Endothelial cell of umbilical vein (primary cell): Measurements from ENCODE around the gene ZFPM1. TPM values are rescaled to one million over a fixed set of nuclear protein-coding genes. Genes with fewer than 3 reads are reported as not detected.

Experiments
- BruUV-seq: library from RNA; stranded (reverse); fragments of 400-500 nt; replicated peaks from 2 replicates; lab custom pipeline; 2021; lab: Mats Ljungman, UMichigan
- CTCF ChIA-PET: fragments of 300-600, 350-600 bp; sonication (Branson Sonifier 250); formaldehyde crosslinking; loops from one replicate; lab custom pipeline; 2021; ENCODE audit warnings: antibody characterized with exemption, inconsistent platforms; lab: Charles Lee
- POLR2A ChIA-PET: fragments of 300-600, 350-600 bp; sonication (Branson Sonifier 250); formaldehyde crosslinking; loops from one replicate; lab custom pipeline; 2021; ENCODE audit warnings: antibody characterized with exemption, inconsistent platforms; lab: Charles Lee
- DNase-seq: peaks from one replicate; pipeline ENCODE4 v3.0.0-alpha.2; 2011; ENCODE audit warnings: low read depth, low spot score
- FAIRE-seq: peaks from 2 replicates; lab custom pipeline; 2011; peaks lifted over from hg19 to GRCh38; lab: Jason Lieb, UNC
- H2AFZ ChIP-seq: 2 replicates; pipeline ENCODE4 v1.6.0; 2012; ENCODE audit warnings: low read depth, low read length, control low read depth, inconsistent platforms
- H3K27ac ChIP-seq: 2 replicates; pipeline ENCODE4 v1.5.1; 2011; ENCODE audit warnings: low read depth, mild to moderate bottlenecking, control low read depth, low read length, moderate library complexity; ENCODE audit not compliant: insufficient read depth
- H3K27me3 ChIP-seq, 2 experiments: 2 replicates each; pipeline versions ENCODE4 v1.6.0 to v1.6.1; 2011; ENCODE audit warnings: low read length in 2 of 2, mixed read lengths in 1 of 2; ENCODE audit not compliant: control insufficient read depth in 2 of 2, insufficient read depth in 2 of 2
- H3K36me3 ChIP-seq, 2 experiments: 2 replicates in 1 of 2; 3 replicates in 1 of 2; pipeline ENCODE4 v1.5.1; 2011; ENCODE audit warnings: low read length in 2 of 2, mild to moderate bottlenecking in 1 of 2, moderate library complexity in 1 of 2; ENCODE audit not compliant: control insufficient read depth in 2 of 2, insufficient read depth in 2 of 2; ENCODE audit errors: extremely low read depth in 1 of 2
- H3K4me1 ChIP-seq: 3 replicates; pipeline ENCODE4 v1.5.1; 2011; ENCODE audit warnings: mild to moderate bottlenecking, low read length; ENCODE audit not compliant: control insufficient read depth, insufficient read depth; ENCODE audit errors: extremely low read depth
- H3K4me2 ChIP-seq: 2 replicates; pipeline ENCODE4 v1.6.1; 2011; ENCODE audit warnings: low read length, control low read depth, mixed read lengths; ENCODE audit not compliant: insufficient read depth
- H3K4me3 ChIP-seq, 3 experiments: fragments of 200-600 bp in 1 of 3; sonication (generic), shearing (Covaris generic) in 1 of 3; replicated peaks in 1 of 3; 2 replicates each; pipeline ENCODE4 v1.5.1; 2011 to 2016; ENCODE audit warnings: control low read depth in 3 of 3, low read length in 3 of 3, mild to moderate bottlenecking in 2 of 3, inconsistent platforms in 1 of 3, low read depth in 1 of 3, moderate library complexity in 1 of 3; ENCODE audit not compliant: insufficient read depth in 1 of 3
- H3K79me2 ChIP-seq: 2 replicates; pipeline ENCODE4 v1.6.0; 2012; ENCODE audit warnings: low read length, inconsistent platforms; ENCODE audit not compliant: control insufficient read depth, insufficient read depth
- H3K9ac ChIP-seq: replicated peaks from 2 replicates; pipeline ENCODE3; 2011; ENCODE audit warnings: low read length, control low read depth; ENCODE audit not compliant: insufficient read depth; ENCODE audit errors: extremely low read depth
- H3K9me1 ChIP-seq: replicated peaks from 3 replicates; pipeline ENCODE4 v1.6.0; 2011; ENCODE audit warnings: mild to moderate bottlenecking, low read length; ENCODE audit not compliant: control insufficient read depth, insufficient read depth; ENCODE audit errors: extremely low read depth
- H3K9me3 ChIP-seq: replicated peaks from 2 replicates; pipeline ENCODE4 v1.5.1; 2012; ENCODE audit warnings: low read length, inconsistent platforms; ENCODE audit not compliant: control insufficient read depth, insufficient read depth
- H4K20me1 ChIP-seq: replicated peaks from 2 replicates; pipeline ENCODE3; 2011; ENCODE audit warnings: mild to moderate bottlenecking, low read length; ENCODE audit not compliant: control insufficient read depth, insufficient read depth; ENCODE audit errors: extremely low read depth
- CTCF ChIP-seq, 2 donors: IDR thresholded peaks; 1 replicate in 1 of 2; 2 replicates in 1 of 2; pipeline ENCODE4 v1.5.1; 2011; ENCODE audit warnings: low read length in 2 of 2, mild to moderate bottlenecking in 2 of 2, moderate library complexity in 2 of 2, control low read depth in 1 of 2, inconsistent platforms in 1 of 2, low read depth in 1 of 2; ENCODE audit not compliant: insufficient read depth in 1 of 2; ENCODE audit errors: extremely low read depth in 1 of 2
- EZH2 ChIP-seq: IDR thresholded peaks from 2 replicates; pipeline ENCODE4 v1.6.1; 2012; ENCODE audit warnings: borderline replicate concordance, low read depth, mild to moderate bottlenecking, moderate library complexity, low read length, inconsistent platforms; ENCODE audit not compliant: severe bottlenecking
- FOS ChIP-seq: IDR thresholded peaks from 2 replicates; pipeline ENCODE4 v1.6.1; 2011; ENCODE audit warnings: mild to moderate bottlenecking, low read length, moderate library complexity, borderline replicate concordance; ENCODE audit not compliant: insufficient read depth
- GATA2 ChIP-seq: IDR thresholded peaks from 2 replicates; pipeline ENCODE4 v1.7.0; 2011; ENCODE audit warnings: low read depth, mild to moderate bottlenecking, moderate library complexity, mixed read lengths, low read length; ENCODE audit not compliant: insufficient read length, insufficient read depth
- JUN ChIP-seq: IDR thresholded peaks from 2 replicates; pipeline ENCODE4 v1.6.1; 2011; ENCODE audit warnings: borderline replicate concordance, low read depth; ENCODE audit not compliant: insufficient read length, insufficient read depth
- MAX ChIP-seq: IDR thresholded peaks from 2 replicates; pipeline ENCODE4 v1.6.1; 2011; ENCODE audit not compliant: insufficient read depth, insufficient read length
- MYC ChIP-seq: IDR thresholded peaks from one replicate; pipeline ENCODE4 v1.6.1; 2011; ENCODE audit warnings: mild to moderate bottlenecking, low read depth, low read length
- POLR2A ChIP-seq: IDR thresholded peaks from 2 replicates; pipeline ENCODE4 v1.6.1; 2012; ENCODE audit warnings: low read depth, mild to moderate bottlenecking, control low read depth, low read length
- POLR2AphosphoS5 ChIP-seq: IDR thresholded peaks from 2 replicates; pipeline ENCODE4 v1.6.1; 2012; ENCODE audit warnings: low read depth, mild to moderate bottlenecking, control low read depth, low read length, moderate library complexity; ENCODE audit not compliant: insufficient read depth
- dilution Hi-C: fragments of 300-500 bp; cut with MboI; formaldehyde crosslinking; loops from one replicate; pipeline ENCODE4 v1.15.0; 2019; ENCODE audit warnings: low sequenced_read_pairs; ENCODE audit not compliant: extremely low pct_ligation_motif_present
- intact Hi-C: fragments of 100-400 bp; cut with micrococcal nuclease; formaldehyde crosslinking; loops from one replicate; pipeline ENCODE4 v1.10.0; 2022
- polyA plus RNA-seq, 4 experiments: library from polyadenylated mRNA; depleted of rRNA in 3 of 4; stranded (reverse) in 3 of 4; unstranded in 1 of 4; fragments of >200 nt; gene quantifications; 2 replicates each; pipeline versions ENCODE4 v1.2.1 to v1.2.3, GENCODE V29; 2011 to 2012; ENCODE audit warnings: missing spikeins in 1 of 4
- total RNA-seq: library from RNA; stranded (reverse); gene quantifications from 2 replicates; pipeline ENCODE4 v1.2.3, GENCODE V29; 2021

The ZFPM1 gene
- total and polyA plus RNA-seq, 2 donors (not counting 3 experiments of a cell fraction or from before 2014, with no cell fraction given) = 0.37 to 7.5 TPM

- Histone ChIP-seq H3K9me3 (no peaks in the 10 kb centered on the region), H2AFZ (no peak overlapping the region), H3K9me1 (no peaks in the 10 kb centered on the region), H3K4me3 (no peak overlapping the region), H3K27me3 (no peaks in the 10 kb centered on the region), H3K4me1 (peaks cover 3% of the 10 kb centered on the region), H3K4me2 (no peak overlapping the region), H4K20me1 (no peaks in the 10 kb centered on the region), H3K9ac (no peak overlapping the region), H3K36me3 (no peaks in the 10 kb centered on the region), H3K27ac (no peak overlapping the region), H3K79me2 (no peaks in the 10 kb centered on the region)
- FAIRE-seq (no peak), DNase-seq (no peak)
- dilution Hi-C loops (no loop called here), intact Hi-C loops (no loop called here)
- BruUV-seq = no TSS peak
- POLR2A ChIA-PET = no interaction called here
- CTCF ChIA-PET = interaction anchor here (2.2 to 2.3 kb wide), 2 partner anchors 81 to 117 kb away, joined by 13 to 18 read pairs; no protein-coding TSS in a partner anchor
- TF ChIP-seq MYC (no peak), EZH2 (no peak), GATA2 (no peak), FOS (no peak), MAX (no peak)
Measured at GRCh38 chr16:88445583-88445960, 7.5 kb upstream of the ZFPM1 start.

GRCh38 chr16:88446061-88446460 lies 7.0 kb upstream of the ZFPM1 start:
- H3K4me2 ChIP-seq = no peak overlapping the region
- intact Hi-C loops (no loop called here), dilution Hi-C loops (no loop called here)
- H3K27me3 ChIP-seq = no peaks in the 10 kb centered on the region
- DNase-seq = no peak
- no peak overlapping the region for H2AFZ ChIP-seq
- H3K9me1 ChIP-seq = no peaks in the 10 kb centered on the region
- no peaks in the 10 kb centered on the region for H4K20me1 ChIP-seq
- no peak overlapping the region for H3K9ac ChIP-seq
- no peak overlapping the region for H3K27ac ChIP-seq
- BruUV-seq = no TSS peak
- no peaks in the 10 kb centered on the region for H3K36me3 ChIP-seq
- CTCF ChIA-PET = no interaction called here
- H3K4me1 ChIP-seq = peaks cover 3% of the 10 kb centered on the region
- no peaks in the 10 kb centered on the region for H3K9me3 ChIP-seq
- no peak for TF ChIP-seq CTCF (IDR thresholded peaks at IDR 0.05; ENCODE audit: extremely low read depth in 1 of 2, insufficient read depth in 1 of 2, low read depth in 1 of 2, low read length in 2 of 2)
- no peak for TF ChIP-seq FOS
- TF ChIP-seq MYC = no peak
- no peak for TF ChIP-seq POLR2A
- TF ChIP-seq POLR2AphosphoS5 = no peak
- no peak for TF ChIP-seq MAX
- TF ChIP-seq GATA2 = no peak
- no peak for TF ChIP-seq EZH2
- no peak for TF ChIP-seq JUN
- FAIRE-seq = no peak
- no peaks in the 10 kb centered on the region for H3K79me2 ChIP-seq
- POLR2A ChIA-PET = no interaction called here
- no peak overlapping the region for H3K4me3 ChIP-seq
